HG03521 (cell line): ENCODE data around the gene ORC5.
A peak's percentile ranks its signal among the peaks of the same experiment; 100 is the strongest.
"Not testable (repeated sequence)": the region's sequence is repeated elsewhere in the genome, so short reads cannot be mapped to it uniquely, and the experiment has no call there.

Source experiments
- ATAC-seq: cut with Tn5 transposase; IDR thresholded peaks from one replicate; pipeline ENCODE4 v1.9.1; 2021; ENCODE audit warnings: mild to moderate bottlenecking, moderate library complexity; ENCODE audit not compliant: unreplicated experiment

ORC5 gene

GRCh38 chr7:104207731-104208420 is at the start of gene ORC5:
Gene ORC5 (minus strand): TSS chr7:104208013. CDS start chr7:104207904, 109 bp downstream.
- peak; percentile 100 for ATAC-seq

GRCh38 chr7:104255616-104256015 is 47.8 kb upstream of the ORC5 start:
- no peak for ATAC-seq

GRCh38 chr7:104255194-104255593 is 47.4 kb upstream of the ORC5 start:
- ATAC-seq = no peak

- no peak for ATAC-seq
These were observed 46.9 kb upstream of the ORC5 start for GRCh38 chr7:104254696-104255095.

GRCh38 chr7:104252409-104253134 is 44.8 kb upstream of the ORC5 start:
- ATAC-seq = no peak

- no peak for ATAC-seq
These were observed 34.8 kb upstream of the ORC5 start for GRCh38 chr7:104242638-104243037.

- no peak for ATAC-seq
These were observed 33.9 kb upstream of the ORC5 start for GRCh38 chr7:104241538-104242209.

- no peak for ATAC-seq
These were observed 33.3 kb upstream of the ORC5 start for GRCh38 chr7:104241135-104241534.

GRCh38 chr7:104240401-104240800 is 32.6 kb upstream of the ORC5 start:
- ATAC-seq = no peak

- ATAC-seq = not testable (repeated sequence)
These were observed 27.2 kb upstream of the ORC5 start for GRCh38 chr7:104234990-104235389.

GRCh38 chr7:104231054-104232046 is 23.5 kb upstream of the ORC5 start:
- peak; percentile 83 for ATAC-seq

- no peak for ATAC-seq
These were observed 22.8 kb upstream of the ORC5 start for GRCh38 chr7:104230606-104231005.

- no peak for ATAC-seq
These were observed 20.6 kb upstream of the ORC5 start for GRCh38 chr7:104228442-104228841.

- no peak for ATAC-seq
These were observed 17.6 kb upstream of the ORC5 start for GRCh38 chr7:104225451-104225850.

GRCh38 chr7:104217620-104218019 is 9.8 kb upstream of the ORC5 start:
- ATAC-seq = no peak

- ATAC-seq = no peak
These were observed 1.2 kb upstream of the ORC5 start for GRCh38 chr7:104209063-104209462.

- ATAC-seq = no peak
These were observed 588 bp upstream of the ORC5 start for GRCh38 chr7:104208421-104208780.

GRCh38 chr7:104207348-104207730 is 474 bp downstream of the ORC5 start:
- ATAC-seq = peak; percentile 31

GRCh38 chr7:104206841-104207240 is 972 bp downstream of the ORC5 start:
- no peak for ATAC-seq

- no peak for ATAC-seq
These were observed 9.0 kb downstream of the ORC5 start for GRCh38 chr7:104198673-104199278.
